GM23338 (cell line): ENCODE results near the gene APCDD1L. TPM values are rescaled to one million over a fixed set of nuclear protein-coding genes. Genes with fewer than 3 reads are reported as not detected.
"Not testable (repeated sequence)": the region's sequence is repeated elsewhere in the genome, so short reads cannot be mapped to it uniquely, and the experiment has no call there.

Source experiments
- ATAC-seq: fragments of 200-7000 bp; cut with Tn5 transposase; 3 replicates; pipeline ENCODE4 v1.9.1; 2020
- DNase-seq: peaks from one replicate; pipeline ENCODE4 v3.0.0-alpha.2; 2015; ENCODE audit warnings: low spot score
- H2AFZ ChIP-seq: fragments of 200-600 bp; sonication (generic); 2 replicates; pipeline ENCODE4 v1.8.0; 2016; ENCODE audit warnings: antibody characterized with exemption, mild to moderate bottlenecking, moderate library complexity
- H3F3A ChIP-seq: fragments of 200-600 bp; sonication (generic); replicated peaks from 2 replicates; pipeline ENCODE4 v1.8.0; 2017; ENCODE audit warnings: antibody characterized with exemption, mixed run types, low read depth
- H3K27ac ChIP-seq: fragments of 200-600 bp; sonication (generic); 2 replicates; pipeline ENCODE4 v1.6.1; 2016; ENCODE audit warnings: low read depth
- H3K27me3 ChIP-seq: fragments of 200-600 bp; sonication (generic); 2 replicates; pipeline ENCODE4 v1.8.0; 2016; ENCODE audit warnings: mild to moderate bottlenecking, mixed run types, moderate library complexity; ENCODE audit not compliant: insufficient read depth
- H3K36me3 ChIP-seq: fragments of 200-600 bp; sonication (generic); 2 replicates; pipeline ENCODE4 v1.8.0; 2016; ENCODE audit warnings: mild to moderate bottlenecking; ENCODE audit not compliant: insufficient read depth
- H3K4me1 ChIP-seq: fragments of 200-600 bp; sonication (generic); 2 replicates; pipeline ENCODE4 v1.8.0; 2016; ENCODE audit warnings: mild to moderate bottlenecking, moderate library complexity; ENCODE audit not compliant: insufficient read depth
- H3K4me2 ChIP-seq: fragments of 200-600 bp; sonication (generic); 2 replicates; pipeline ENCODE4 v1.7.1; 2017; ENCODE audit warnings: mixed run types
- H3K4me3 ChIP-seq: fragments of 200-600 bp; sonication (generic); 2 replicates; pipeline ENCODE4 v1.6.1; 2016; ENCODE audit warnings: mixed run types
- H3K79me2 ChIP-seq: fragments of 200-600 bp; sonication (generic); replicated peaks from 2 replicates; pipeline ENCODE4 v1.8.0; 2017; ENCODE audit warnings: mild to moderate bottlenecking; ENCODE audit not compliant: insufficient read depth
- H3K9me2 ChIP-seq: fragments of 200-600 bp; sonication (generic); 2 replicates; pipeline ENCODE4 v1.8.0; 2017; ENCODE audit not compliant: insufficient read depth
- H4K20me1 ChIP-seq: fragments of 200-600 bp; sonication (generic); replicated peaks from 2 replicates; pipeline ENCODE4 v1.8.0; 2017; ENCODE audit warnings: mild to moderate bottlenecking; ENCODE audit not compliant: insufficient read depth
- H3K27ac Mint-ChIP-seq: 2 replicates; pipeline ENCODE4 v1.8.0; 2020; ENCODE audit warnings: inconsistent platforms, mild to moderate bottlenecking, moderate library complexity, mixed read lengths
- H3K27me3 Mint-ChIP-seq: 3 replicates; pipeline ENCODE4 v1.8.0; 2022; ENCODE audit warnings: low read depth, mild to moderate bottlenecking, moderate library complexity, mixed read lengths, inconsistent platforms; ENCODE audit not compliant: insufficient read depth, poor library complexity
- H3K36me3 Mint-ChIP-seq: 3 replicates; pipeline ENCODE4 v1.8.0; 2021; ENCODE audit warnings: low read depth, mild to moderate bottlenecking, inconsistent platforms, moderate library complexity, mixed read lengths
- H3K4me1 Mint-ChIP-seq: 3 replicates; pipeline ENCODE4 v1.8.0; 2020; ENCODE audit warnings: mild to moderate bottlenecking, inconsistent platforms, mixed read lengths
- H3K4me3 Mint-ChIP-seq: 3 replicates; pipeline ENCODE4 v1.8.0; 2021; ENCODE audit warnings: moderate library complexity, mild to moderate bottlenecking, inconsistent platforms, mixed read lengths
- H3K9me3 Mint-ChIP-seq: 3 replicates; pipeline ENCODE4 v1.8.0; 2020; ENCODE audit warnings: moderate library complexity, mild to moderate bottlenecking, inconsistent platforms, mixed read lengths
- EZH2 ChIP-seq: fragments of 200-600 bp; sonication (generic); IDR thresholded peaks from one replicate; pipeline ENCODE4 v1.8.0; 2017; ENCODE audit warnings: antibody characterized with exemption, mild to moderate bottlenecking, low read depth; ENCODE audit not compliant: unreplicated experiment
- JUNB ChIP-seq: IDR thresholded peaks from one replicate; pipeline ENCODE4 v1.6.1; 2016; ENCODE audit warnings: antibody characterized with exemption; ENCODE audit not compliant: unreplicated experiment
- POLR2AphosphoS5 ChIP-seq: IDR thresholded peaks from 2 replicates; pipeline ENCODE4 v1.6.1; 2016; ENCODE audit warnings: antibody characterized with exemption, low read depth
- ZNF114 ChIP-seq: fragments of 250-450 bp; sonication (Bioruptor Pico); IDR thresholded peaks from 2 replicates; pipeline ENCODE4 v1.5.0; 2020; ENCODE audit warnings: mild to moderate bottlenecking, moderate library complexity
- ZNF331 ChIP-seq: fragments of 250-450 bp; sonication (Bioruptor Pico); IDR thresholded peaks from 2 replicates; pipeline ENCODE4 v1.5.0; 2020; ENCODE audit warnings: low read depth, mild to moderate bottlenecking, moderate library complexity
- polyA plus RNA-seq: library from polyadenylated mRNA; unstranded; fragments of >200 nt; fragmentation: Nextera tagmentation; extraction: Ambion mirVana; gene quantifications from 2 replicates; pipeline ENCODE4 v1.2.1, GENCODE V29; 2016
- total RNA-seq: library from RNA; depleted of rRNA; stranded (reverse); fragments of >200 nt; shearing (Covaris generic); gene quantifications from 2 replicates; pipeline ENCODE4 v1.2.3, GENCODE V29; 2014
- TF ChIP-seq, protein P1 (sequence below): fragments of 250-450 bp; sonication (Bioruptor Pico); IDR thresholded peaks from 2 replicates; pipeline ENCODE4 v1.5.0; 2020; ENCODE audit warnings: mild to moderate bottlenecking, moderate library complexity
- TF ChIP-seq, protein P2 (sequence below): IDR thresholded peaks from 2 replicates; pipeline ENCODE4 v1.6.1; 2016; ENCODE audit warnings: antibody characterized with exemption
- TF ChIP-seq, protein P3 (sequence below), 2 experiments: fragments of 200-600 bp in 1 of 2; sonication (generic) in 1 of 2; conservative IDR thresholded peaks; 2 replicates each; pipeline versions ENCODE4 v1.5.1 to v1.6.1; 2016 to 2017; ENCODE audit warnings: antibody characterized with exemption in 2 of 2, low read depth in 2 of 2, mild to moderate bottlenecking in 2 of 2, moderate library complexity in 1 of 2

APCDD1L gene
- total and polyA plus RNA-seq, 2 experiments from 2014 or later = 1.8 to 4.6 TPM

DNA sequence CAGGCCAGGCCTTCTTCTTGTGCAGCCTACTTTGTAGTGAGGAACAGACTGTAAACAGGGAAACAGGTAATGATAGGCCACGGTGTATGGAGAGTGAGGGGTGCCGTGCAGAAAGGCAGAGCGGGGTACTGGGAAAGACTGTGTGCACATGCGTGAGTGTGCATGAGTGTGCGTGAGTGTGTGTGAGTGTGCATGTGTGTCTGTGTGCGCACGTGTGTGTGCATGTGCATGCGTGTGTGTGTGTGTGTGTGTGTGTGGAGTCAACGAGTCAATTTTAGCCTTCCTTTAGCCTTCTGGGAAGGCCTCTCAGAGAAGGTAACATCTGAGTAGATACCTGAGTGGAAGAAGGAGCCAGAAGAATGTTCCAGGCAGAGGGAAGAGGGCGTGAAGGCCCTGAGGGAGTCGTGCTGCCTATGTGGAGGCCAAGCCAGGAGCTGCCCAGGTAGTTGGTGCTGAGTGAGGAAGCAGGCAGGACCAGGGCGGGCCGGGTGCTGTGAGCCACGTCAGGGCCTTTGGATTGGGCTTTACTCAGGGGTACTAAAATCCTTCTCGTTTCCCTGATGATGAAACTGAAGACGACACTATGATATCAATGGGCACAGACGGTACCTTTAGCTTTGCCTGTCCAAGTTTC, 6.3 kb downstream of the APCDD1L start (continued):
- TF ChIP-seq, protein P1, sequence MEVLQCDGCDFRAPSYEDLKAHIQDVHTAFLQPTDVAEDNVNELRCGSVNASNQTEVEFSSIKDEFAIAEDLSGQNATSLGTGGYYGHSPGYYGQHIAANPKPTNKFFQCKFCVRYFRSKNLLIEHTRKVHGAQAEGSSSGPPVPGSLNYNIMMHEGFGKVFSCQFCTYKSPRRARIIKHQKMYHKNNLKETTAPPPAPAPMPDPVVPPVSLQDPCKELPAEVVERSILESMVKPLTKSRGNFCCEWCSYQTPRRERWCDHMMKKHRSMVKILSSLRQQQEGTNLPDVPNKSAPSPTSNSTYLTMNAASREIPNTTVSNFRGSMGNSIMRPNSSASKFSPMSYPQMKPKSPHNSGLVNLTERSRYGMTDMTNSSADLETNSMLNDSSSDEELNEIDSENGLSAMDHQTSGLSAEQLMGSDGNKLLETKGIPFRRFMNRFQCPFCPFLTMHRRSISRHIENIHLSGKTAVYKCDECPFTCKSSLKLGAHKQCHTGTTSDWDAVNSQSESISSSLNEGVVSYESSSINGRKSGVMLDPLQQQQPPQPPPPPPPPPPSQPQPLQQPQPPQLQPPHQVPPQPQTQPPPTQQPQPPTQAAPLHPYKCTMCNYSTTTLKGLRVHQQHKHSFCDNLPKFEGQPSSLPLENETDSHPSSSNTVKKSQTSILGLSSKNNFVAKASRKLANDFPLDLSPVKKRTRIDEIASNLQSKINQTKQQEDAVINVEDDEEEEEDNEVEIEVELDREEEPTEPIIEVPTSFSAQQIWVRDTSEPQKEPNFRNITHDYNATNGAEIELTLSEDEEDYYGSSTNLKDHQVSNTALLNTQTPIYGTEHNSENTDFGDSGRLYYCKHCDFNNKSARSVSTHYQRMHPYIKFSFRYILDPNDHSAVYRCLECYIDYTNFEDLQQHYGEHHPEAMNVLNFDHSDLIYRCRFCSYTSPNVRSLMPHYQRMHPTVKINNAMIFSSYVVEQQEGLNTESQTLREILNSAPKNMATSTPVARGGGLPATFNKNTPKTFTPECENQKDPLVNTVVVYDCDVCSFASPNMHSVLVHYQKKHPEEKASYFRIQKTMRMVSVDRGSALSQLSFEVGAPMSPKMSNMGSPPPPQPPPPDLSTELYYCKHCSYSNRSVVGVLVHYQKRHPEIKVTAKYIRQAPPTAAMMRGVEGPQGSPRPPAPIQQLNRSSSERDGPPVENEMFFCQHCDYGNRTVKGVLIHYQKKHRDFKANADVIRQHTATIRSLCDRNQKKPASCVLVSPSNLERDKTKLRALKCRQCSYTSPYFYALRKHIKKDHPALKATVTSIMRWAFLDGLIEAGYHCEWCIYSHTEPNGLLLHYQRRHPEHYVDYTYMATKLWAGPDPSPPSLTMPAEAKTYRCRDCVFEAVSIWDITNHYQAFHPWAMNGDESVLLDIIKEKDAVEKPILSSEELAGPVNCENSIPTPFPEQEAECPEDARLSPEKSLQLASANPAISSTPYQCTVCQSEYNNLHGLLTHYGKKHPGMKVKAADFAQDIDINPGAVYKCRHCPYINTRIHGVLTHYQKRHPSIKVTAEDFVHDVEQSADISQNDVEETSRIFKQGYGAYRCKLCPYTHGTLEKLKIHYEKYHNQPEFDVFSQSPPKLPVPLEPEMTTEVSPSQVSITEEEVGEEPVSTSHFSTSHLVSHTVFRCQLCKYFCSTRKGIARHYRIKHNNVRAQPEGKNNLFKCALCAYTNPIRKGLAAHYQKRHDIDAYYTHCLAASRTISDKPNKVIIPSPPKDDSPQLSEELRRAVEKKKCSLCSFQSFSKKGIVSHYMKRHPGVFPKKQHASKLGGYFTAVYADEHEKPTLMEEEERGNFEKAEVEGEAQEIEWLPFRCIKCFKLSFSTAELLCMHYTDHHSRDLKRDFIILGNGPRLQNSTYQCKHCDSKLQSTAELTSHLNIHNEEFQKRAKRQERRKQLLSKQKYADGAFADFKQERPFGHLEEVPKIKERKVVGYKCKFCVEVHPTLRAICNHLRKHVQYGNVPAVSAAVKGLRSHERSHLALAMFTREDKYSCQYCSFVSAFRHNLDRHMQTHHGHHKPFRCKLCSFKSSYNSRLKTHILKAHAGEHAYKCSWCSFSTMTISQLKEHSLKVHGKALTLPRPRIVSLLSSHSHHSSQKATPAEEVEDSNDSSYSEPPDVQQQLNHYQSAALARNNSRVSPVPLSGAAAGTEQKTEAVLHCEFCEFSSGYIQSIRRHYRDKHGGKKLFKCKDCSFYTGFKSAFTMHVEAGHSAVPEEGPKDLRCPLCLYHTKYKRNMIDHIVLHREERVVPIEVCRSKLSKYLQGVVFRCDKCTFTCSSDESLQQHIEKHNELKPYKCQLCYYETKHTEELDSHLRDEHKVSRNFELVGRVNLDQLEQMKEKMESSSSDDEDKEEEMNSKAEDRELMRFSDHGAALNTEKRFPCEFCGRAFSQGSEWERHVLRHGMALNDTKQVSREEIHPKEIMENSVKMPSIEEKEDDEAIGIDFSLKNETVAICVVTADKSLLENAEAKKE (CRISPR knock-in tag) = no peak
- TF ChIP-seq POLR2AphosphoS5 (no peak), ZNF331 (CRISPR knock-in tag) (no peak)

DNA sequence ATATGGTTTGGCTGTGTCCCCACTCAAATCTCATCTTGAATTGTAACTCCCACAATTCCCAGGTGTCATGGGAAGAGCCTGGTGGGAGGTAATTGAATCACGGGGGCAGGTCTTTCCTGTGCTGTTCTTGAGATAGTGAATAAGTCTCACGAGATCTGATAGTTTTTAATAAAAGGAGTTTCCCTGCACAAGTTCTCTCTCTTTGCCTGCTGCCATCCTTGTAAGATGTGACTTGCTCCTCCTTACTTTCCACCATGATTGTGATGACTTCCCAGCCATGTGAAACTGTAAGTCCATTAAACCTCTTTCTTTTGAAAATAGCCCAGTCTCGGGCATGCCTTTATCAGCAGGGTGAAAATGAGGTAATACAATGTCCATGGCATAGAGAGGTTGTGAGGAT, 8.2 kb downstream of the APCDD1L start:
- not testable (repeated sequence) for ATAC-seq, H3K27ac Mint-ChIP-seq, H3K4me1 Mint-ChIP-seq, H3K4me3 ChIP-seq, H3K4me1 ChIP-seq, H4K20me1 ChIP-seq, H3K9me2 ChIP-seq, DNase-seq, H3K36me3 ChIP-seq, H3K4me3 Mint-ChIP-seq, H3K27me3 ChIP-seq, H3K79me2 ChIP-seq, H3K4me2 ChIP-seq, H2AFZ ChIP-seq, H3K27me3 Mint-ChIP-seq, H3F3A ChIP-seq, H3K27ac ChIP-seq
- H3K9me3 Mint-ChIP-seq = peaks cover 25% of the 10 kb centered on the region
- H3K36me3 Mint-ChIP-seq = peaks cover 16% of the 10 kb centered on the region

DNA sequence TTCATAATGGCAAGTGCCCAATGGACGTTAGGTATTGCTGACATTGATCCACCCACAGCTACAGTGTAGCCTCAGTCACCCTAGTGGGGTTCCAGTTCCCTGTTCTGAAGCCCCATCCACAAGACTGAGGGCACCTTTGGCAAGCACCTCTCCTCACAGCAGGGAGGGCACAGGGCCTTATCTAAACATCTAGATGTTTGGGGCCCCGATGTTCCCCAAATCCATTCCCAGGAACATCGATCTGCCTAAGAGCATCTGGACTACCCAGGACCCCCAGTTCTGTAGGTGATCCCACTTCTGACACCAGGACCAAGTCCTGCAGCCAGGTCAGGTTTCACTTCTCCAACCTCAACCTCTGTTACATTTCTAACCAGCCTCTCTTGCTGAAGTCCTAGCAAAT, 10.6 kb downstream of the APCDD1L start:
- H3K9me3 Mint-ChIP-seq = peaks cover 35% of the 10 kb centered on the region
- Histone ChIP-seq H2AFZ (no peak overlapping the region), H3K27ac (no peak overlapping the region), H3K4me2 (no peak overlapping the region), H3F3A (no peaks in the 10 kb centered on the region), H4K20me1 (no peaks in the 10 kb centered on the region), H3K27me3 (no peaks in the 10 kb centered on the region), H3K36me3 (no peaks in the 10 kb centered on the region; the same call in 1 of the 2 replicates), H3K9me2 (peaks cover 3% of the 10 kb centered on the region; the same call in 1 of the 2 replicates), H3K4me1 (no peaks in the 10 kb centered on the region), H3K79me2 (no peaks in the 10 kb centered on the region), H3K4me3 (no peak overlapping the region)
- H3K27ac Mint-ChIP-seq = no peak overlapping the region
- no peaks in the 10 kb centered on the region for H3K4me1 Mint-ChIP-seq
- DNase-seq (no peak), ATAC-seq (no peak)
- H3K27me3 Mint-ChIP-seq = peaks cover 12% of the 10 kb centered on the region
- no peak overlapping the region for H3K4me3 Mint-ChIP-seq
- peaks cover 16% of the 10 kb centered on the region for H3K36me3 Mint-ChIP-seq
- TF ChIP-seq POLR2AphosphoS5 = no peak
- TF ChIP-seq ZNF114 (CRISPR knock-in tag) = no peak
- no peak for TF ChIP-seq ZNF331 (CRISPR knock-in tag)
- no peak for TF ChIP-seq JUNB
- TF ChIP-seq EZH2 = no peak
- TF ChIP-seq, protein P2, sequence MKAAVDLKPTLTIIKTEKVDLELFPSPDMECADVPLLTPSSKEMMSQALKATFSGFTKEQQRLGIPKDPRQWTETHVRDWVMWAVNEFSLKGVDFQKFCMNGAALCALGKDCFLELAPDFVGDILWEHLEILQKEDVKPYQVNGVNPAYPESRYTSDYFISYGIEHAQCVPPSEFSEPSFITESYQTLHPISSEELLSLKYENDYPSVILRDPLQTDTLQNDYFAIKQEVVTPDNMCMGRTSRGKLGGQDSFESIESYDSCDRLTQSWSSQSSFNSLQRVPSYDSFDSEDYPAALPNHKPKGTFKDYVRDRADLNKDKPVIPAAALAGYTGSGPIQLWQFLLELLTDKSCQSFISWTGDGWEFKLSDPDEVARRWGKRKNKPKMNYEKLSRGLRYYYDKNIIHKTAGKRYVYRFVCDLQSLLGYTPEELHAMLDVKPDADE = no peak
- TF ChIP-seq, protein P3, sequence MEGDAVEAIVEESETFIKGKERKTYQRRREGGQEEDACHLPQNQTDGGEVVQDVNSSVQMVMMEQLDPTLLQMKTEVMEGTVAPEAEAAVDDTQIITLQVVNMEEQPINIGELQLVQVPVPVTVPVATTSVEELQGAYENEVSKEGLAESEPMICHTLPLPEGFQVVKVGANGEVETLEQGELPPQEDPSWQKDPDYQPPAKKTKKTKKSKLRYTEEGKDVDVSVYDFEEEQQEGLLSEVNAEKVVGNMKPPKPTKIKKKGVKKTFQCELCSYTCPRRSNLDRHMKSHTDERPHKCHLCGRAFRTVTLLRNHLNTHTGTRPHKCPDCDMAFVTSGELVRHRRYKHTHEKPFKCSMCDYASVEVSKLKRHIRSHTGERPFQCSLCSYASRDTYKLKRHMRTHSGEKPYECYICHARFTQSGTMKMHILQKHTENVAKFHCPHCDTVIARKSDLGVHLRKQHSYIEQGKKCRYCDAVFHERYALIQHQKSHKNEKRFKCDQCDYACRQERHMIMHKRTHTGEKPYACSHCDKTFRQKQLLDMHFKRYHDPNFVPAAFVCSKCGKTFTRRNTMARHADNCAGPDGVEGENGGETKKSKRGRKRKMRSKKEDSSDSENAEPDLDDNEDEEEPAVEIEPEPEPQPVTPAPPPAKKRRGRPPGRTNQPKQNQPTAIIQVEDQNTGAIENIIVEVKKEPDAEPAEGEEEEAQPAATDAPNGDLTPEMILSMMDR (conservative IDR thresholded peaks at IDR 0.05; ENCODE audit: low read depth in 2 of 2) = no peak
